ENCODE results near the gene KLC3. TPM values are rescaled to one million over a fixed set of nuclear protein-coding genes. Genes with fewer than 3 reads are reported as not detected.
"Not testable (repeated sequence)": the region's sequence is repeated elsewhere in the genome, so short reads cannot be mapped to it uniquely, and the experiment has no call there.

The KLC3 gene
- total RNA-seq, 2 donors from 2014 or later = 3.6 to 4.8 TPM

DNA sequence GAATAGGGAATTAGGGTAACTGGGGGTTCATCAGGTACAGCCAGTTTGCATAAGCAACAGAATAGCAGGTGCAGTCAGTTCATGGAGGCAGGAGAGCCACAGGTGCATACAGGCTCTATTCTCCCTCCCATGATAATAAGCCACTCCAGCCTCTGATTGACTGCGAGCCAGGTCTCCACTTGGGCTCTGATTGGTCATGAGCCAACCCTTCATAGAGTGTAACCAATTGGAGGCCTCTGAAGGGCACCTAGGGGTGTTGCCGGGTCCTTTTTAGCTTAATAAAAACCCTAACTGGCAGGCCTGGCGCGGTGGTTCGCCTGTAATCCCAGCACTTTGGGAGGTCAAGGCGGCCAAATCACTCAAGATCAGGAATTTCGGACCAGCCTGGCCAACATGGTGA lies 9.1 kb upstream of the KLC3 start:
- no peaks in the 10 kb centered on the region for H3K9me3 ChIP-seq (ENCODE audit: control insufficient read depth, low read length)
- DNase-seq = no peak
- TF ChIP-seq CTCF (conservative IDR thresholded peaks at IDR 0.05) = no peak
- H3K36me3 Mint-ChIP-seq (ENCODE audit: low read depth) = no peaks in the 10 kb centered on the region
- H3K36me3 ChIP-seq (ENCODE audit: control insufficient read depth, insufficient read depth, low read length) = no peaks in the 10 kb centered on the region
- H3K27ac ChIP-seq (ENCODE audit: low read depth, low read length) = no peak overlapping the region
- no peaks in the 10 kb centered on the region for H3K4me1 ChIP-seq (ENCODE audit: control insufficient read depth, insufficient read depth, low read length)
- no peak overlapping the region for H3K9ac ChIP-seq (ENCODE audit: extremely low read depth, low read length, poor library complexity, severe bottlenecking)
- WGBS, 2 experiments (ENCODE audit: insufficient coverage in 1 of 2, insufficient read length in 1 of 2) = 87 to 90% methylated on average over 7 of the region's 7 CpGs
- H3K27me3 ChIP-seq (ENCODE audit: control insufficient read depth, insufficient read depth, low read length, poor library complexity, severe bottlenecking) = no peaks in the 10 kb centered on the region
- peaks cover 2% of the 10 kb centered on the region for H3K4me1 Mint-ChIP-seq
- peaks cover 5% of the 10 kb centered on the region for H3K27me3 Mint-ChIP-seq (ENCODE audit: insufficient read depth)
- no peak overlapping the region for H3K27ac Mint-ChIP-seq
- no peaks in the 10 kb centered on the region for H3K9me3 Mint-ChIP-seq
- no peak overlapping the region for H3K4me3 Mint-ChIP-seq
- no peak overlapping the region for H3K4me3 ChIP-seq (ENCODE audit: low read length)

DNA sequence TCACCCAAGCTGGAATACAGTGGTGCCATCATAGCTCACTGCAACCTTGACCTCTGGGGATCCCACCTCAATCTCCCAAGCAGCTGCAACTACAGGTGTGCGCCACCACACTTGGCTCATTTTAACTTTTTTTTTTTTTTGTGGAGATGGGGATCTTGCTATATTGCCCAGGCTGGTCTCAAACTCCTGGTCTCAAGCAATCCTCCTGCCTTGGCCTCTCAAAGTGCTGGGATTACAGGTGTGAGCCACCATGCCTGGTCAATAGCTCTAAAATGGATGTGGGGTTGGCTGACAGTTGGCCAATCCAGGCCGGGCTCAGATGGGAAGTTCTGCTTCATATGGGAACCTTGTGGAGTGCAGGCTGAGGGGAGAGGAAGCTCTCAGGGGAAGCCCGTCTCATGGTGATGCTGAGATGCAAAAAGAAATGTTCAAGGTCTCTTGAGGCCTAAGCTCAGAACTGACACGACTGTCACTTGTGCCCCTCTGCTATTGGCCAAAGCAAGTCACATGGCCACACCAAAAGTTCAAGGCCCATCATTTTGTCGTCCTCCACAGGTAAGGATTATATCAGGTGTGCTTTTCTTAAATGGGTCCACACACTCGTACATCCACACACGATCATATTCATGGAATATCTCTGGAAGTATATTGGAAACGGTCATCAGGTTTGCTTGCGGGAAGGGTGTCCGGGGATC lies 6.8 kb upstream of the KLC3 start:
- WGBS, 2 experiments (ENCODE audit: insufficient coverage in 1 of 2, insufficient read length in 1 of 2) = 83 to 94% methylated on average over 9 to 10 of the region's 10 CpGs
- no peak overlapping the region for H3K27ac ChIP-seq (ENCODE audit: low read depth, low read length)
- Mint-ChIP-seq H3K4me3 (no peak overlapping the region), H3K36me3 (ENCODE audit: low read depth) (no peaks in the 10 kb centered on the region), H3K4me1 (peaks cover 4% of the 10 kb centered on the region), H3K27ac (no peak overlapping the region), H3K27me3 (ENCODE audit: insufficient read depth) (peaks cover 7% of the 10 kb centered on the region), H3K9me3 (no peaks in the 10 kb centered on the region)
- H3K4me3 ChIP-seq (ENCODE audit: low read length) = no peak overlapping the region
- TF ChIP-seq CTCF (conservative IDR thresholded peaks at IDR 0.05) = no peak
- no peaks in the 10 kb centered on the region for H3K4me1 ChIP-seq (ENCODE audit: control insufficient read depth, insufficient read depth, low read length)
- DNase-seq = no peak
- H3K27me3 ChIP-seq (ENCODE audit: control insufficient read depth, insufficient read depth, low read length, poor library complexity, severe bottlenecking) = no peaks in the 10 kb centered on the region
- no peak overlapping the region for H3K9ac ChIP-seq (ENCODE audit: extremely low read depth, low read length, poor library complexity, severe bottlenecking)
- no peaks in the 10 kb centered on the region for H3K36me3 ChIP-seq (ENCODE audit: control insufficient read depth, insufficient read depth, low read length)
- H3K9me3 ChIP-seq (ENCODE audit: control insufficient read depth, low read length) = no peaks in the 10 kb centered on the region

DNA sequence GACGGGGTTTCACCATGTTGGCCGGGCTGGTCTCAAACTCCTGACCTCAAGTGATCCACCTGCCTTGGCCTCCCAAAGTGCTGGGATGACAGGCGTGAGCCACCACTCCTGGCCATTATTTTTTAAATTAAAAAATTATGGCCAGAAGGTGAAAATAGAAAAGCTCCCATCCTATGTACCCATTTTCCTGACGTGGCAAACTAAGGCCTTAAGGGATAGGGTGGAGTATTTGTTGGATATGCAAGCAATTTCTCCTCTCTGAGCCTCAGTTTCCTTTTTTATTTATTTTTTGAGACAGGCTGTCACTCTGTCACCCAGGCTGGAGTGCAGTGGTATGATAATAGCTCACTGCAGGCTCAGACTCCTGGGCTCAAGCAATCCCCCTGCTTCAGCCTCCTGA lies 5.7 kb upstream of the KLC3 start:
- H3K4me1 Mint-ChIP-seq; H3K27me3 ChIP-seq (ENCODE audit: control insufficient read depth, insufficient read depth, low read length, poor library complexity, severe bottlenecking); H3K9me3 ChIP-seq (ENCODE audit: control insufficient read depth, low read length); H3K4me3 Mint-ChIP-seq; H3K9me3 Mint-ChIP-seq; H3K4me3 ChIP-seq (ENCODE audit: low read length); H3K4me1 ChIP-seq (ENCODE audit: control insufficient read depth, insufficient read depth, low read length); H3K36me3 Mint-ChIP-seq (ENCODE audit: low read depth); H3K27me3 Mint-ChIP-seq (ENCODE audit: insufficient read depth); H3K27ac ChIP-seq (ENCODE audit: low read depth, low read length); DNase-seq; H3K27ac Mint-ChIP-seq; H3K36me3 ChIP-seq (ENCODE audit: control insufficient read depth, insufficient read depth, low read length); H3K9ac ChIP-seq (ENCODE audit: extremely low read depth, low read length, poor library complexity, severe bottlenecking): not testable (repeated sequence)
- 88 to 92% methylated on average over 2 to 4 of the region's 4 CpGs for WGBS, 2 experiments (ENCODE audit: insufficient coverage in 1 of 2, insufficient read length in 1 of 2)
